ENCODE measurements around the gene CCL4L2.

DNA sequence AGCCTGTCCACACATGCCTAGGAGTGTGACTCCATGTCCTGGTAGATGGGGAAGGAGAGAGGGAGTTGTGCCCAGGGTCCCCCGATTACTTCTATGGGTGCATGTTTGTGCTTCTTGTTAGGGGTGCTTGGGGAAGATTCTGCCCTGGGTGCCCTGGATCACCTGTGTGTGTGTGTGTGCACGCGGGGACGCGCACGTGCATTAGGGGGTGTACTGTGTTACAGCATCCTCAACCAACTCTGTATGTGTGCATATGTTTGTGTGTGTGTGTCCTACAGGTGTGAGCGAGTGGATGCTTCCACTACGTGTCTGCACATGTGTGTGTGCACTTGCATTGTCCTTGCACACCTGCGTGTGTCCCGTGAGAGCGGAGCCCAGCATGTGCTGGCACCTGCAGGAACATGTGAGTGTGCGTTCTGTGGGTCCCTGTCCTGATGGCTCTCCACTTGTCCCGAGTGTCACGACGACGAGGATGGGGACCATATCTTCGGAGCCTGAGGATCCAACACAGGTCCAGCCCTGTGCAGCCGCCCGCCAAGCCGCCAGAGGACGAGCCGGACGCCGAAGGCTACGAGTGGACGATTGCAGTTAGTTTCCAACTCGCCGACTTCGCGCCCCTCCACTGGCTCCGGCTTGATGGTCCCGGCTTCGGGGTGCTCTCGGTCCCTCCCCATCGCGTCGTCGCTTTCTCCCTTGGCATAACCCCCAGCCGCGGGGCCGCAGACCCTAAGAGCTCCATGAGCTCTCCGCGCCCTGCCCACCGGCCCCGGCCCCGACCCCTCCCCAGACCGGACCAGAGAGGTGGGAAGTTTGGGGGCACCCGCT, 28.5 kb upstream of the CCL4L2 start:
- no peak for TF ChIP-seq POLR2AphosphoS5 (IDR thresholded peaks at IDR 0.05; ENCODE audit: low read depth, low read length)
- no peak for TF ChIP-seq POLR2A (IDR thresholded peaks at IDR 0.05; ENCODE audit: low read depth, low read length)
- no peak for TF ChIP-seq TAF1 (IDR thresholded peaks at IDR 0.05; ENCODE audit: borderline replicate concordance, low read depth, low read length)
